Measurements from ENCODE around the gene PTGER2. TPM values are rescaled to one million over a fixed set of nuclear protein-coding genes. Genes with fewer than 3 reads are reported as not detected.

PTGER2 gene
- total and polyA plus RNA-seq, 10 of the 15 experiments (the other 5 are each of a cell fraction or from before 2014, with no cell fraction given) = 0.03 to 1.6 (median 0.33) TPM

DNA sequence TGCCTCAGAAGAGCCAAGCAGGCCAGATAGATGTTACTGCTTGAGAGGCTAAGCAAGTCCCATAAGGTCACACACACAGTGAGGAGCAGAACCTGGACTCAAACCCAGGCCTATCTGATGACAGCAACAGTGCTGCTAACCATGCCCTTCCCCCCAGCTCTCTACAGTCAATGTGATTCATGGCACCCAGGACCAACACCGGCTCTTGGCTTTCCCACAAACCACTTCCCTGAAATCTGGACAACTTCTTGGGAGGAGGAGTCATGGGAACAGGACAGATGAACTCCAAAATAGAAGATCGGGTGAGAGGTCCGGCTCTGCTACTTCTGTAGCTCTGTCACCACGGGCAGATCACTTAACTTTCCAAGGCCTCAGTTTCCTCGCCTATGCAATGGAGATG, 47.3 kb upstream of the PTGER2 start:
- ATAC-seq (no peak), DNase-seq (ENCODE audit: low read depth, low spot score) (no peak), FAIRE-seq (no peak)
- no peak overlapping the region for H3K9ac ChIP-seq (ENCODE audit: control insufficient read depth, insufficient read depth, low read length)
- no peak overlapping the region for H2AFZ ChIP-seq (ENCODE audit: control insufficient read depth, low read depth, low read length)
- RAD21 ChIA-PET (ENCODE audit: unreplicated experiment) = no interaction called here
- intact Hi-C loops (cut with micrococcal nuclease; ENCODE audit: unreplicated experiment) = no loop called here
- H3K27ac ChIP-seq (ENCODE audit: control insufficient read depth, insufficient read depth) = no peak overlapping the region
- no TSS peak for BruUV-seq (replicated peaks)
- SMC1A ChIA-PET (ENCODE audit: uncharacterized antibody, unreplicated experiment) = no interaction called here
- H3K27me3 ChIP-seq (replicated peaks in 1 of 2; ENCODE audit: control insufficient read depth in 2 of 2, insufficient read depth in 2 of 2, low read length in 1 of 2) = peaks cover 12 to 19% of the 10 kb centered on the region in 2 experiments
- H4K20me1 ChIP-seq (ENCODE audit: control insufficient read depth, insufficient read depth) = no peaks in the 10 kb centered on the region
- H3K4me1 ChIP-seq (ENCODE audit: control insufficient read depth, insufficient read depth, low read length) = no peaks in the 10 kb centered on the region
- CTCF ChIA-PET = no interaction called here
- H3K79me2 ChIP-seq (ENCODE audit: control insufficient read depth, insufficient read depth, low read length) = no peaks in the 10 kb centered on the region
- no peaks in the 10 kb centered on the region for H3K36me3 ChIP-seq (ENCODE audit: control insufficient read depth in 2 of 2, insufficient read depth in 2 of 2, low read length in 1 of 2)
- H3K4me2 ChIP-seq (ENCODE audit: control insufficient read depth, insufficient read depth) = no peak overlapping the region
- POLR2A ChIA-PET = no interaction called here
- no peak overlapping the region for H3K4me3 ChIP-seq
- H3K9me3 ChIP-seq (replicated peaks; ENCODE audit: control insufficient read depth, insufficient read depth, low read length) = peaks cover 3% of the 10 kb centered on the region; the same call in 1 of the 3 replicates
- in situ Hi-C loops (cut with MboI) = no loop called here
- WGBS (ENCODE audit: insufficient coverage, insufficient replicate concordance, low lambda C conversion rate, missing lambda C conversion rate) = 57% methylated on average over 5 of the region's 5 CpGs
- TF ChIP-seq, protein P1, sequence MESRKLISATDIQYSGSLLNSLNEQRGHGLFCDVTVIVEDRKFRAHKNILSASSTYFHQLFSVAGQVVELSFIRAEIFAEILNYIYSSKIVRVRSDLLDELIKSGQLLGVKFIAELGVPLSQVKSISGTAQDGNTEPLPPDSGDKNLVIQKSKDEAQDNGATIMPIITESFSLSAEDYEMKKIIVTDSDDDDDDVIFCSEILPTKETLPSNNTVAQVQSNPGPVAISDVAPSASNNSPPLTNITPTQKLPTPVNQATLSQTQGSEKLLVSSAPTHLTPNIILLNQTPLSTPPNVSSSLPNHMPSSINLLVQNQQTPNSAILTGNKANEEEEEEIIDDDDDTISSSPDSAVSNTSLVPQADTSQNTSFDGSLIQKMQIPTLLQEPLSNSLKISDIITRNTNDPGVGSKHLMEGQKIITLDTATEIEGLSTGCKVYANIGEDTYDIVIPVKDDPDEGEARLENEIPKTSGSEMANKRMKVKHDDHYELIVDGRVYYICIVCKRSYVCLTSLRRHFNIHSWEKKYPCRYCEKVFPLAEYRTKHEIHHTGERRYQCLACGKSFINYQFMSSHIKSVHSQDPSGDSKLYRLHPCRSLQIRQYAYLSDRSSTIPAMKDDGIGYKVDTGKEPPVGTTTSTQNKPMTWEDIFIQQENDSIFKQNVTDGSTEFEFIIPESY (IDR thresholded peaks at IDR 0.05) = no peak
- TF ChIP-seq, protein P2, sequence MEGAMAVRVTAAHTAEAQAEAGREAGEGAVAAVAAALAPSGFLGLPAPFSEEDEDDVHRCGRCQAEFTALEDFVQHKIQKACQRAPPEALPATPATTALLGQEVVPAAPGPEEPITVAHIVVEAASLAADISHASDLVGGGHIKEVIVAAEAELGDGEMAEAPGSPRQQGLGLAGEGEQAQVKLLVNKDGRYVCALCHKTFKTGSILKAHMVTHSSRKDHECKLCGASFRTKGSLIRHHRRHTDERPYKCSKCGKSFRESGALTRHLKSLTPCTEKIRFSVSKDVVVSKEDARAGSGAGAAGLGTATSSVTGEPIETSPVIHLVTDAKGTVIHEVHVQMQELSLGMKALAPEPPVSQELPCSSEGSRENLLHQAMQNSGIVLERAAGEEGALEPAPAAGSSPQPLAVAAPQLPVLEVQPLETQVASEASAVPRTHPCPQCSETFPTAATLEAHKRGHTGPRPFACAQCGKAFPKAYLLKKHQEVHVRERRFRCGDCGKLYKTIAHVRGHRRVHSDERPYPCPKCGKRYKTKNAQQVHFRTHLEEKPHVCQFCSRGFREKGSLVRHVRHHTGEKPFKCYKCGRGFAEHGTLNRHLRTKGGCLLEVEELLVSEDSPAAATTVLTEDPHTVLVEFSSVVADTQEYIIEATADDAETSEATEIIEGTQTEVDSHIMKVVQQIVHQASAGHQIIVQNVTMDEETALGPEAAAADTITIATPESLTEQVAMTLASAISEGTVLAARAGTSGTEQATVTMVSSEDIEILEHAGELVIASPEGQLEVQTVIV (IDR thresholded peaks at IDR 0.05; ENCODE audit: borderline replicate concordance, partially characterized antibody) = no peak
- TF ChIP-seq TAF1 (IDR thresholded peaks at IDR 0.05; ENCODE audit: borderline replicate concordance, low read depth, low read length) = no peak
- TF ChIP-seq NFYA (IDR thresholded peaks at IDR 0.05; ENCODE audit: borderline replicate concordance, low read depth, low read length) = no peak
- no peak for TF ChIP-seq POLR2AphosphoS5 (IDR thresholded peaks at IDR 0.05; ENCODE audit: low read length)
- TF ChIP-seq, protein P3, sequence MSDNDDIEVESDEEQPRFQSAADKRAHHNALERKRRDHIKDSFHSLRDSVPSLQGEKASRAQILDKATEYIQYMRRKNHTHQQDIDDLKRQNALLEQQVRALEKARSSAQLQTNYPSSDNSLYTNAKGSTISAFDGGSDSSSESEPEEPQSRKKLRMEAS (IDR thresholded peaks at IDR 0.05; ENCODE audit: low read depth, low read length) = no peak
- TF ChIP-seq, protein P4, sequence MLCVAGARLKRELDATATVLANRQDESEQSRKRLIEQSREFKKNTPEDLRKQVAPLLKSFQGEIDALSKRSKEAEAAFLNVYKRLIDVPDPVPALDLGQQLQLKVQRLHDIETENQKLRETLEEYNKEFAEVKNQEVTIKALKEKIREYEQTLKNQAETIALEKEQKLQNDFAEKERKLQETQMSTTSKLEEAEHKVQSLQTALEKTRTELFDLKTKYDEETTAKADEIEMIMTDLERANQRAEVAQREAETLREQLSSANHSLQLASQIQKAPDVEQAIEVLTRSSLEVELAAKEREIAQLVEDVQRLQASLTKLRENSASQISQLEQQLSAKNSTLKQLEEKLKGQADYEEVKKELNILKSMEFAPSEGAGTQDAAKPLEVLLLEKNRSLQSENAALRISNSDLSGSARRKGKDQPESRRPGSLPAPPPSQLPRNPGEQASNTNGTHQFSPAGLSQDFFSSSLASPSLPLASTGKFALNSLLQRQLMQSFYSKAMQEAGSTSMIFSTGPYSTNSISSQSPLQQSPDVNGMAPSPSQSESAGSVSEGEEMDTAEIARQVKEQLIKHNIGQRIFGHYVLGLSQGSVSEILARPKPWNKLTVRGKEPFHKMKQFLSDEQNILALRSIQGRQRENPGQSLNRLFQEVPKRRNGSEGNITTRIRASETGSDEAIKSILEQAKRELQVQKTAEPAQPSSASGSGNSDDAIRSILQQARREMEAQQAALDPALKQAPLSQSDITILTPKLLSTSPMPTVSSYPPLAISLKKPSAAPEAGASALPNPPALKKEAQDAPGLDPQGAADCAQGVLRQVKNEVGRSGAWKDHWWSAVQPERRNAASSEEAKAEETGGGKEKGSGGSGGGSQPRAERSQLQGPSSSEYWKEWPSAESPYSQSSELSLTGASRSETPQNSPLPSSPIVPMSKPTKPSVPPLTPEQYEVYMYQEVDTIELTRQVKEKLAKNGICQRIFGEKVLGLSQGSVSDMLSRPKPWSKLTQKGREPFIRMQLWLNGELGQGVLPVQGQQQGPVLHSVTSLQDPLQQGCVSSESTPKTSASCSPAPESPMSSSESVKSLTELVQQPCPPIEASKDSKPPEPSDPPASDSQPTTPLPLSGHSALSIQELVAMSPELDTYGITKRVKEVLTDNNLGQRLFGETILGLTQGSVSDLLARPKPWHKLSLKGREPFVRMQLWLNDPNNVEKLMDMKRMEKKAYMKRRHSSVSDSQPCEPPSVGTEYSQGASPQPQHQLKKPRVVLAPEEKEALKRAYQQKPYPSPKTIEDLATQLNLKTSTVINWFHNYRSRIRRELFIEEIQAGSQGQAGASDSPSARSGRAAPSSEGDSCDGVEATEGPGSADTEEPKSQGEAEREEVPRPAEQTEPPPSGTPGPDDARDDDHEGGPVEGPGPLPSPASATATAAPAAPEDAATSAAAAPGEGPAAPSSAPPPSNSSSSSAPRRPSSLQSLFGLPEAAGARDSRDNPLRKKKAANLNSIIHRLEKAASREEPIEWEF (IDR thresholded peaks at IDR 0.05; ENCODE audit: insufficient replicate concordance, low read depth, low read length) = no peak
- TF ChIP-seq, protein P5, sequence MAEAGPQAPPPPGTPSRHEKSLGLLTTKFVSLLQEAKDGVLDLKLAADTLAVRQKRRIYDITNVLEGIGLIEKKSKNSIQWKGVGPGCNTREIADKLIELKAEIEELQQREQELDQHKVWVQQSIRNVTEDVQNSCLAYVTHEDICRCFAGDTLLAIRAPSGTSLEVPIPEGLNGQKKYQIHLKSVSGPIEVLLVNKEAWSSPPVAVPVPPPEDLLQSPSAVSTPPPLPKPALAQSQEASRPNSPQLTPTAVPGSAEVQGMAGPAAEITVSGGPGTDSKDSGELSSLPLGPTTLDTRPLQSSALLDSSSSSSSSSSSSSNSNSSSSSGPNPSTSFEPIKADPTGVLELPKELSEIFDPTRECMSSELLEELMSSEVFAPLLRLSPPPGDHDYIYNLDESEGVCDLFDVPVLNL (IDR thresholded peaks at IDR 0.05; ENCODE audit: low read depth, low read length) = no peak
- no peak for TF ChIP-seq CREB1 (IDR thresholded peaks at IDR 0.05; ENCODE audit: low read depth)
- TF ChIP-seq RBBP5 (conservative IDR thresholded peaks at IDR 0.05) = no peak
- no peak for TF ChIP-seq KDM1A (IDR thresholded peaks at IDR 0.05; ENCODE audit: borderline replicate concordance)
- TF ChIP-seq SRF (IDR thresholded peaks at IDR 0.05; ENCODE audit: low read depth in 2 of 2, low read length in 2 of 2) = no peak
- TF ChIP-seq RUNX3 (IDR thresholded peaks at IDR 0.05; ENCODE audit: low read length) = no peak
- TF ChIP-seq DPF2 (IDR thresholded peaks at IDR 0.05) = no peak
- TF ChIP-seq CHD2 (IDR thresholded peaks at IDR 0.05; ENCODE audit: borderline replicate concordance, low read depth, low read length) = no peak
